GM23338 (cell line): ENCODE results near the gene SERGEF. TPM values are rescaled to one million over a fixed set of nuclear protein-coding genes. Genes with fewer than 3 reads are reported as not detected.

ENCODE experiments used
- ATAC-seq: fragments of 200-7000 bp; cut with Tn5 transposase; 3 replicates; pipeline ENCODE4 v1.9.1; 2020
- DNase-seq: peaks from one replicate; pipeline ENCODE4 v3.0.0-alpha.2; 2015; ENCODE audit warnings: low spot score
- H2AFZ ChIP-seq: fragments of 200-600 bp; sonication (generic); 2 replicates; pipeline ENCODE4 v1.8.0; 2016; ENCODE audit warnings: antibody characterized with exemption, mild to moderate bottlenecking, moderate library complexity
- H3F3A ChIP-seq: fragments of 200-600 bp; sonication (generic); replicated peaks from 2 replicates; pipeline ENCODE4 v1.8.0; 2017; ENCODE audit warnings: antibody characterized with exemption, mixed run types, low read depth
- H3K27ac ChIP-seq: fragments of 200-600 bp; sonication (generic); 2 replicates; pipeline ENCODE4 v1.6.1; 2016; ENCODE audit warnings: low read depth
- H3K27me3 ChIP-seq: fragments of 200-600 bp; sonication (generic); 2 replicates; pipeline ENCODE4 v1.8.0; 2016; ENCODE audit warnings: mild to moderate bottlenecking, mixed run types, moderate library complexity; ENCODE audit not compliant: insufficient read depth
- H3K36me3 ChIP-seq: fragments of 200-600 bp; sonication (generic); 2 replicates; pipeline ENCODE4 v1.8.0; 2016; ENCODE audit warnings: mild to moderate bottlenecking; ENCODE audit not compliant: insufficient read depth
- H3K4me1 ChIP-seq: fragments of 200-600 bp; sonication (generic); 2 replicates; pipeline ENCODE4 v1.8.0; 2016; ENCODE audit warnings: mild to moderate bottlenecking, moderate library complexity; ENCODE audit not compliant: insufficient read depth
- H3K4me2 ChIP-seq: fragments of 200-600 bp; sonication (generic); 2 replicates; pipeline ENCODE4 v1.7.1; 2017; ENCODE audit warnings: mixed run types
- H3K4me3 ChIP-seq: fragments of 200-600 bp; sonication (generic); 2 replicates; pipeline ENCODE4 v1.6.1; 2016; ENCODE audit warnings: mixed run types
- H3K79me2 ChIP-seq: fragments of 200-600 bp; sonication (generic); replicated peaks from 2 replicates; pipeline ENCODE4 v1.8.0; 2017; ENCODE audit warnings: mild to moderate bottlenecking; ENCODE audit not compliant: insufficient read depth
- H3K9me2 ChIP-seq: fragments of 200-600 bp; sonication (generic); 2 replicates; pipeline ENCODE4 v1.8.0; 2017; ENCODE audit not compliant: insufficient read depth
- H4K20me1 ChIP-seq: fragments of 200-600 bp; sonication (generic); replicated peaks from 2 replicates; pipeline ENCODE4 v1.8.0; 2017; ENCODE audit warnings: mild to moderate bottlenecking; ENCODE audit not compliant: insufficient read depth
- H3K27ac Mint-ChIP-seq: 2 replicates; pipeline ENCODE4 v1.8.0; 2020; ENCODE audit warnings: inconsistent platforms, mild to moderate bottlenecking, moderate library complexity, mixed read lengths
- H3K27me3 Mint-ChIP-seq: 3 replicates; pipeline ENCODE4 v1.8.0; 2022; ENCODE audit warnings: low read depth, mild to moderate bottlenecking, moderate library complexity, mixed read lengths, inconsistent platforms; ENCODE audit not compliant: insufficient read depth, poor library complexity
- H3K36me3 Mint-ChIP-seq: 3 replicates; pipeline ENCODE4 v1.8.0; 2021; ENCODE audit warnings: low read depth, mild to moderate bottlenecking, inconsistent platforms, moderate library complexity, mixed read lengths
- H3K4me1 Mint-ChIP-seq: 3 replicates; pipeline ENCODE4 v1.8.0; 2020; ENCODE audit warnings: mild to moderate bottlenecking, inconsistent platforms, mixed read lengths
- H3K4me3 Mint-ChIP-seq: 3 replicates; pipeline ENCODE4 v1.8.0; 2021; ENCODE audit warnings: moderate library complexity, mild to moderate bottlenecking, inconsistent platforms, mixed read lengths
- H3K9me3 Mint-ChIP-seq: 3 replicates; pipeline ENCODE4 v1.8.0; 2020; ENCODE audit warnings: moderate library complexity, mild to moderate bottlenecking, inconsistent platforms, mixed read lengths
- CREB1 ChIP-seq: fragments of 250-450 bp; sonication (Bioruptor Pico); IDR thresholded peaks from 2 replicates; pipeline ENCODE4 v1.5.0; 2020; ENCODE audit warnings: low read depth, mild to moderate bottlenecking, moderate library complexity
- EZH2 ChIP-seq: fragments of 200-600 bp; sonication (generic); IDR thresholded peaks from one replicate; pipeline ENCODE4 v1.8.0; 2017; ENCODE audit warnings: antibody characterized with exemption, mild to moderate bottlenecking, low read depth; ENCODE audit not compliant: unreplicated experiment
- EZH2phosphoT487 ChIP-seq: fragments of 200-600 bp; sonication (generic); IDR thresholded peaks from one replicate; pipeline ENCODE4 v1.8.1; 2018; ENCODE audit warnings: antibody characterized with exemption; ENCODE audit not compliant: unreplicated experiment
- JUNB ChIP-seq: IDR thresholded peaks from one replicate; pipeline ENCODE4 v1.6.1; 2016; ENCODE audit warnings: antibody characterized with exemption; ENCODE audit not compliant: unreplicated experiment
- NANOG ChIP-seq: IDR thresholded peaks from 2 replicates; pipeline ENCODE4 v1.6.1; 2016; ENCODE audit warnings: antibody characterized with exemption, borderline replicate concordance
- POLR2AphosphoS5 ChIP-seq: IDR thresholded peaks from 2 replicates; pipeline ENCODE4 v1.6.1; 2016; ENCODE audit warnings: antibody characterized with exemption, low read depth
- REST ChIP-seq: IDR thresholded peaks from one replicate; pipeline ENCODE4 v1.6.1; 2018; ENCODE audit warnings: antibody characterized with exemption; ENCODE audit not compliant: unreplicated experiment
- STAT1 ChIP-seq: IDR thresholded peaks from one replicate; pipeline ENCODE4 v1.6.1; 2016; ENCODE audit warnings: antibody characterized with exemption; ENCODE audit not compliant: unreplicated experiment
- ZNF114 ChIP-seq: fragments of 250-450 bp; sonication (Bioruptor Pico); IDR thresholded peaks from 2 replicates; pipeline ENCODE4 v1.5.0; 2020; ENCODE audit warnings: mild to moderate bottlenecking, moderate library complexity
- ZNF331 ChIP-seq: fragments of 250-450 bp; sonication (Bioruptor Pico); IDR thresholded peaks from 2 replicates; pipeline ENCODE4 v1.5.0; 2020; ENCODE audit warnings: low read depth, mild to moderate bottlenecking, moderate library complexity
- polyA plus RNA-seq: library from polyadenylated mRNA; unstranded; fragments of >200 nt; fragmentation: Nextera tagmentation; extraction: Ambion mirVana; gene quantifications from 2 replicates; pipeline ENCODE4 v1.2.1, GENCODE V29; 2016
- total RNA-seq: library from RNA; depleted of rRNA; stranded (reverse); fragments of >200 nt; shearing (Covaris generic); gene quantifications from 2 replicates; pipeline ENCODE4 v1.2.3, GENCODE V29; 2014
- TF ChIP-seq, protein P1 (sequence below), 2 experiments: fragments of 200-600 bp in 1 of 2; sonication (generic) in 1 of 2; conservative IDR thresholded peaks; 2 replicates each; pipeline versions ENCODE4 v1.5.1 to v1.6.1; 2016 to 2017; ENCODE audit warnings: antibody characterized with exemption in 2 of 2, low read depth in 2 of 2, mild to moderate bottlenecking in 2 of 2, moderate library complexity in 1 of 2
- TF ChIP-seq, protein P2 (sequence below): IDR thresholded peaks from 2 replicates; pipeline ENCODE4 v1.6.1; 2016; ENCODE audit warnings: antibody characterized with exemption
- TF ChIP-seq, protein P3 (sequence below): fragments of 250-450 bp; sonication (Bioruptor Pico); IDR thresholded peaks from 2 replicates; pipeline ENCODE4 v1.5.0; 2020; ENCODE audit warnings: mild to moderate bottlenecking, moderate library complexity

Gene SERGEF
- total and polyA plus RNA-seq, 2 experiments from 2014 or later = 24.2 to 27.9 TPM

DNA sequence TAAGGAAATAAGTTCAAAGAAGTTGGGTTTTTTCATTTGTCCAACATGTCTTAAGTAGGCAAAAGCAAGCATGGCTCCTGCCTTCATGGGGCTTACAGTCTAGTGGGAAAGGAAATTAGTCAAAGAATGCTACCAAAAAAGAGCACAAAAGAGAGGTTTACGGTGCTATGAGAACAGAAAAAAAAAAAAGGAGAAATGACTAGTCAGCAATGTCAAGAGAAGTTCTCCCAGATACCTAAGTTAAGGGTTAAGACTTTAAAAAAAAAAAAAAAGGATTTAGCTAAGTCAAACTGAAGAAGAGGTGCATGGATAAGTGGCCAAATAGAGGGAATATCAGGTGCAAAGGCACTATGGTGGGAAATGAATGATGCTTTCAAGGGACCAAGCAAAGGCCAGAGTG is 29.3 kb downstream of the SERGEF start:
- no peak overlapping the region for H3K4me3 Mint-ChIP-seq
- peaks cover 11% of the 10 kb centered on the region; the same call in 2 of the 3 replicates for H3K36me3 Mint-ChIP-seq
- Histone ChIP-seq H3K27me3 (no peaks in the 10 kb centered on the region), H3K4me3 (no peak overlapping the region), H4K20me1 (0 out of 2 replicates have a peak, but pooled peaks cover 9% of the 10 kb centered on the region), H2AFZ (no peak overlapping the region), H3K79me2 (no peaks in the 10 kb centered on the region), H3K27ac (no peak overlapping the region), H3F3A (no peaks in the 10 kb centered on the region), H3K36me3 (0 out of 2 replicates have a peak, but pooled peaks cover 8% of the 10 kb centered on the region), H3K4me2 (no peak overlapping the region), H3K4me1 (no peaks in the 10 kb centered on the region), H3K9me2 (no peaks in the 10 kb centered on the region)
- no peak overlapping the region for H3K27ac Mint-ChIP-seq
- H3K9me3 Mint-ChIP-seq = no peaks in the 10 kb centered on the region
- DNase-seq (no peak), ATAC-seq (no peak)
- H3K27me3 Mint-ChIP-seq = peaks cover 2% of the 10 kb centered on the region
- peaks cover 3% of the 10 kb centered on the region; the same call in 1 of the 3 replicates for H3K4me1 Mint-ChIP-seq
- TF ChIP-seq EZH2 (no peak), REST (no peak), NANOG (no peak), ZNF114 (CRISPR knock-in tag) (no peak), EZH2phosphoT487 (no peak), CREB1 (CRISPR knock-in tag) (no peak), JUNB (no peak), ZNF331 (no peak), STAT1 (no peak), POLR2AphosphoS5 (no peak)
- TF ChIP-seq, protein P1, sequence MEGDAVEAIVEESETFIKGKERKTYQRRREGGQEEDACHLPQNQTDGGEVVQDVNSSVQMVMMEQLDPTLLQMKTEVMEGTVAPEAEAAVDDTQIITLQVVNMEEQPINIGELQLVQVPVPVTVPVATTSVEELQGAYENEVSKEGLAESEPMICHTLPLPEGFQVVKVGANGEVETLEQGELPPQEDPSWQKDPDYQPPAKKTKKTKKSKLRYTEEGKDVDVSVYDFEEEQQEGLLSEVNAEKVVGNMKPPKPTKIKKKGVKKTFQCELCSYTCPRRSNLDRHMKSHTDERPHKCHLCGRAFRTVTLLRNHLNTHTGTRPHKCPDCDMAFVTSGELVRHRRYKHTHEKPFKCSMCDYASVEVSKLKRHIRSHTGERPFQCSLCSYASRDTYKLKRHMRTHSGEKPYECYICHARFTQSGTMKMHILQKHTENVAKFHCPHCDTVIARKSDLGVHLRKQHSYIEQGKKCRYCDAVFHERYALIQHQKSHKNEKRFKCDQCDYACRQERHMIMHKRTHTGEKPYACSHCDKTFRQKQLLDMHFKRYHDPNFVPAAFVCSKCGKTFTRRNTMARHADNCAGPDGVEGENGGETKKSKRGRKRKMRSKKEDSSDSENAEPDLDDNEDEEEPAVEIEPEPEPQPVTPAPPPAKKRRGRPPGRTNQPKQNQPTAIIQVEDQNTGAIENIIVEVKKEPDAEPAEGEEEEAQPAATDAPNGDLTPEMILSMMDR (conservative IDR thresholded peaks at IDR 0.05; ENCODE audit: low read depth in 2 of 2) = no peak
- TF ChIP-seq, protein P2, sequence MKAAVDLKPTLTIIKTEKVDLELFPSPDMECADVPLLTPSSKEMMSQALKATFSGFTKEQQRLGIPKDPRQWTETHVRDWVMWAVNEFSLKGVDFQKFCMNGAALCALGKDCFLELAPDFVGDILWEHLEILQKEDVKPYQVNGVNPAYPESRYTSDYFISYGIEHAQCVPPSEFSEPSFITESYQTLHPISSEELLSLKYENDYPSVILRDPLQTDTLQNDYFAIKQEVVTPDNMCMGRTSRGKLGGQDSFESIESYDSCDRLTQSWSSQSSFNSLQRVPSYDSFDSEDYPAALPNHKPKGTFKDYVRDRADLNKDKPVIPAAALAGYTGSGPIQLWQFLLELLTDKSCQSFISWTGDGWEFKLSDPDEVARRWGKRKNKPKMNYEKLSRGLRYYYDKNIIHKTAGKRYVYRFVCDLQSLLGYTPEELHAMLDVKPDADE = no peak
- TF ChIP-seq, protein P3, sequence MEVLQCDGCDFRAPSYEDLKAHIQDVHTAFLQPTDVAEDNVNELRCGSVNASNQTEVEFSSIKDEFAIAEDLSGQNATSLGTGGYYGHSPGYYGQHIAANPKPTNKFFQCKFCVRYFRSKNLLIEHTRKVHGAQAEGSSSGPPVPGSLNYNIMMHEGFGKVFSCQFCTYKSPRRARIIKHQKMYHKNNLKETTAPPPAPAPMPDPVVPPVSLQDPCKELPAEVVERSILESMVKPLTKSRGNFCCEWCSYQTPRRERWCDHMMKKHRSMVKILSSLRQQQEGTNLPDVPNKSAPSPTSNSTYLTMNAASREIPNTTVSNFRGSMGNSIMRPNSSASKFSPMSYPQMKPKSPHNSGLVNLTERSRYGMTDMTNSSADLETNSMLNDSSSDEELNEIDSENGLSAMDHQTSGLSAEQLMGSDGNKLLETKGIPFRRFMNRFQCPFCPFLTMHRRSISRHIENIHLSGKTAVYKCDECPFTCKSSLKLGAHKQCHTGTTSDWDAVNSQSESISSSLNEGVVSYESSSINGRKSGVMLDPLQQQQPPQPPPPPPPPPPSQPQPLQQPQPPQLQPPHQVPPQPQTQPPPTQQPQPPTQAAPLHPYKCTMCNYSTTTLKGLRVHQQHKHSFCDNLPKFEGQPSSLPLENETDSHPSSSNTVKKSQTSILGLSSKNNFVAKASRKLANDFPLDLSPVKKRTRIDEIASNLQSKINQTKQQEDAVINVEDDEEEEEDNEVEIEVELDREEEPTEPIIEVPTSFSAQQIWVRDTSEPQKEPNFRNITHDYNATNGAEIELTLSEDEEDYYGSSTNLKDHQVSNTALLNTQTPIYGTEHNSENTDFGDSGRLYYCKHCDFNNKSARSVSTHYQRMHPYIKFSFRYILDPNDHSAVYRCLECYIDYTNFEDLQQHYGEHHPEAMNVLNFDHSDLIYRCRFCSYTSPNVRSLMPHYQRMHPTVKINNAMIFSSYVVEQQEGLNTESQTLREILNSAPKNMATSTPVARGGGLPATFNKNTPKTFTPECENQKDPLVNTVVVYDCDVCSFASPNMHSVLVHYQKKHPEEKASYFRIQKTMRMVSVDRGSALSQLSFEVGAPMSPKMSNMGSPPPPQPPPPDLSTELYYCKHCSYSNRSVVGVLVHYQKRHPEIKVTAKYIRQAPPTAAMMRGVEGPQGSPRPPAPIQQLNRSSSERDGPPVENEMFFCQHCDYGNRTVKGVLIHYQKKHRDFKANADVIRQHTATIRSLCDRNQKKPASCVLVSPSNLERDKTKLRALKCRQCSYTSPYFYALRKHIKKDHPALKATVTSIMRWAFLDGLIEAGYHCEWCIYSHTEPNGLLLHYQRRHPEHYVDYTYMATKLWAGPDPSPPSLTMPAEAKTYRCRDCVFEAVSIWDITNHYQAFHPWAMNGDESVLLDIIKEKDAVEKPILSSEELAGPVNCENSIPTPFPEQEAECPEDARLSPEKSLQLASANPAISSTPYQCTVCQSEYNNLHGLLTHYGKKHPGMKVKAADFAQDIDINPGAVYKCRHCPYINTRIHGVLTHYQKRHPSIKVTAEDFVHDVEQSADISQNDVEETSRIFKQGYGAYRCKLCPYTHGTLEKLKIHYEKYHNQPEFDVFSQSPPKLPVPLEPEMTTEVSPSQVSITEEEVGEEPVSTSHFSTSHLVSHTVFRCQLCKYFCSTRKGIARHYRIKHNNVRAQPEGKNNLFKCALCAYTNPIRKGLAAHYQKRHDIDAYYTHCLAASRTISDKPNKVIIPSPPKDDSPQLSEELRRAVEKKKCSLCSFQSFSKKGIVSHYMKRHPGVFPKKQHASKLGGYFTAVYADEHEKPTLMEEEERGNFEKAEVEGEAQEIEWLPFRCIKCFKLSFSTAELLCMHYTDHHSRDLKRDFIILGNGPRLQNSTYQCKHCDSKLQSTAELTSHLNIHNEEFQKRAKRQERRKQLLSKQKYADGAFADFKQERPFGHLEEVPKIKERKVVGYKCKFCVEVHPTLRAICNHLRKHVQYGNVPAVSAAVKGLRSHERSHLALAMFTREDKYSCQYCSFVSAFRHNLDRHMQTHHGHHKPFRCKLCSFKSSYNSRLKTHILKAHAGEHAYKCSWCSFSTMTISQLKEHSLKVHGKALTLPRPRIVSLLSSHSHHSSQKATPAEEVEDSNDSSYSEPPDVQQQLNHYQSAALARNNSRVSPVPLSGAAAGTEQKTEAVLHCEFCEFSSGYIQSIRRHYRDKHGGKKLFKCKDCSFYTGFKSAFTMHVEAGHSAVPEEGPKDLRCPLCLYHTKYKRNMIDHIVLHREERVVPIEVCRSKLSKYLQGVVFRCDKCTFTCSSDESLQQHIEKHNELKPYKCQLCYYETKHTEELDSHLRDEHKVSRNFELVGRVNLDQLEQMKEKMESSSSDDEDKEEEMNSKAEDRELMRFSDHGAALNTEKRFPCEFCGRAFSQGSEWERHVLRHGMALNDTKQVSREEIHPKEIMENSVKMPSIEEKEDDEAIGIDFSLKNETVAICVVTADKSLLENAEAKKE (CRISPR knock-in tag) = no peak
